A673 (cell line): ENCODE results near the gene PLA2G4A. TPM values are rescaled to one million over a fixed set of nuclear protein-coding genes. Genes with fewer than 3 reads are reported as not detected.

Experiments used
- BruUV-seq: library from RNA; stranded (reverse); fragments of 400-500 nt; replicated peaks from 2 replicates; lab custom pipeline; 2021; lab: Mats Ljungman, UMichigan
- CTCF ChIA-PET: fragments of 300-600 bp; sonication (Branson Sonifier 250); formaldehyde crosslinking; loops from one replicate; lab custom pipeline; 2022; ENCODE audit warnings: antibody characterized with exemption; lab: Charles Lee
- POLR2A ChIA-PET: fragments of 300-600 bp; sonication (Branson Sonifier 250); formaldehyde crosslinking; loops from one replicate; lab custom pipeline; 2022; ENCODE audit warnings: antibody characterized with exemption; ENCODE audit not compliant: low non-redundant PET; lab: Charles Lee
- DNase-seq: peaks from one replicate; pipeline ENCODE4 v3.0.0-alpha.2; 2015; ENCODE audit warnings: low spot score
- H3K27ac ChIP-seq: fragments of 200-600 bp; sonication (generic); 2 replicates; pipeline ENCODE4 v1.5.1; 2016; ENCODE audit warnings: mixed run types, low read depth, mild to moderate bottlenecking, mixed read lengths, antibody characterized with exemption, low read length; ENCODE audit not compliant: poor library complexity, severe bottlenecking
- H3K27me3 ChIP-seq: fragments of 200-600 bp; sonication (generic); replicated peaks from 2 replicates; pipeline ENCODE4 v1.6.1; 2017; ENCODE audit warnings: mixed run types, low read depth, mild to moderate bottlenecking, mixed read lengths, antibody characterized with exemption, low read length; ENCODE audit not compliant: insufficient read depth, poor library complexity
- H3K36me3 ChIP-seq: fragments of 200-600 bp; sonication (generic); 2 replicates; pipeline ENCODE4 v1.6.1; 2016; ENCODE audit warnings: mixed run types, mild to moderate bottlenecking, mixed read lengths, antibody characterized with exemption, low read length; ENCODE audit not compliant: insufficient read depth, poor library complexity, severe bottlenecking
- H3K4me1 ChIP-seq: fragments of 200-600 bp; sonication (generic); 2 replicates; pipeline ENCODE4 v1.6.1; 2017; ENCODE audit warnings: mixed run types, mild to moderate bottlenecking, mixed read lengths, antibody characterized with exemption, low read length; ENCODE audit not compliant: insufficient read depth, poor library complexity, severe bottlenecking
- H3K4me3 ChIP-seq: fragments of 200-600 bp; sonication (generic); 2 replicates; pipeline ENCODE4 v1.5.1; 2016; ENCODE audit warnings: low read depth, mixed run types, mild to moderate bottlenecking, mixed read lengths, low read length; ENCODE audit not compliant: poor library complexity, severe bottlenecking
- H3K9me3 ChIP-seq: fragments of 200-600 bp; sonication (generic); 2 replicates; pipeline ENCODE4 v1.6.1; 2016; ENCODE audit warnings: mixed run types, low read depth, mild to moderate bottlenecking, mixed read lengths, antibody characterized with exemption, low read length; ENCODE audit not compliant: poor library complexity, severe bottlenecking
- CTCF ChIP-seq: fragments of 300-800, 200-600 bp; sonication (generic); conservative IDR thresholded peaks from 2 replicates; pipeline ENCODE4 v1.5.1; 2017; ENCODE audit warnings: low read depth, mild to moderate bottlenecking, antibody characterized with exemption, low read length, moderate library complexity, mixed read lengths
- EZH2 ChIP-seq: fragments of 200-600 bp; sonication (generic); IDR thresholded peaks from 2 replicates; pipeline ENCODE4 v1.6.1; 2017; ENCODE audit warnings: borderline replicate concordance, low read depth, mild to moderate bottlenecking, mixed read lengths, antibody characterized with exemption, low read length; ENCODE audit not compliant: poor library complexity, severe bottlenecking
- intact Hi-C: fragments of 100-400 bp; cut with micrococcal nuclease; formaldehyde crosslinking; loops from one replicate; pipeline ENCODE4 v1.10.0; 2022; ENCODE audit not compliant: unreplicated experiment
- total RNA-seq: library from RNA; stranded (reverse); gene quantifications from 2 replicates; pipeline ENCODE4 v1.2.3, GENCODE V29; 2021

The PLA2G4A gene
- total RNA-seq, 1 experiment from 2014 or later, result 34.4 TPM

GRCh38 chr1:186859995-186860394 lies 31.2 kb downstream of the PLA2G4A start:
- ChIA-PET POLR2A (no interaction called here), CTCF (no interaction called here)

DNA sequence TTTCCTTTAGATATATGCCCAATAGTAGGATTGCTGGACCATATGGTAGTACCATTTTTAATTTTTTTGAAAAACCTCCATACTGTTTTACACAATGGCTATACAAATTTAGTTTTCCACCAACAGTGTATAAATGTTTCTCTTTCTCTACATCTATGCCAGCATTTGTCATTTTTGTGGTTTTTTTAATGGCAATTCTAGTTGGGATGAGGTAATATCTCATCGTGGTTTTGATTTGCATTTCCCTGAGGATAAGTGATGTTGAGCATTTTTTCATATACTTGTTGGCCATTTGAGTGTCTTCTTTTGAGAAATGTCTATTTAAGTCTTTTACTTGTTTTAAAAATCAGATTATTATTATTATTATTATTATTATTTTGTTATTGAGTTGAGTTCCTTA lies 35.5 kb downstream of the PLA2G4A start:
- H3K36me3 ChIP-seq, result no peaks in the 10 kb centered on the region
- no peaks in the 10 kb centered on the region for H3K9me3 ChIP-seq
- H3K27ac ChIP-seq, result no peak overlapping the region
- H3K4me1 ChIP-seq, result no peaks in the 10 kb centered on the region
- H3K4me3 ChIP-seq, result no peak overlapping the region
- DNase-seq, result no peak
- intact Hi-C loops, result no loop called here
- CTCF ChIA-PET, result no interaction called here
- no peaks in the 10 kb centered on the region for H3K27me3 ChIP-seq
- BruUV-seq, result no TSS peak
- POLR2A ChIA-PET, result no interaction called here
- TF ChIP-seq EZH2 (no peak), CTCF (no peak)

More at GRCh38 chr1:186859995-186860394, 31.2 kb downstream of the PLA2G4A start:
- Histone ChIP-seq H3K27me3 (no peaks in the 10 kb centered on the region), H3K4me1 (peaks cover 4% of the 10 kb centered on the region), H3K27ac (no peak overlapping the region), H3K4me3 (no peak overlapping the region), H3K36me3 (peaks cover 4% of the 10 kb centered on the region), H3K9me3 (no peaks in the 10 kb centered on the region)
- intact Hi-C loops, result no loop called here
- no peak for DNase-seq
- TF ChIP-seq CTCF, result no peak
- TF ChIP-seq EZH2, result no peak
- no TSS peak for BruUV-seq

- no peak for TF ChIP-seq EZH2
- no peak for TF ChIP-seq CTCF
- POLR2A ChIA-PET, result no interaction called here
- H3K27me3 ChIP-seq, result no peaks in the 10 kb centered on the region
- BruUV-seq, result no TSS peak
- no peaks in the 10 kb centered on the region for H3K4me1 ChIP-seq
- H3K36me3 ChIP-seq, result no peaks in the 10 kb centered on the region
- DNase-seq, result no peak
- no peak overlapping the region for H3K4me3 ChIP-seq
- no peaks in the 10 kb centered on the region for H3K9me3 ChIP-seq
- intact Hi-C loops, result no loop called here
- CTCF ChIA-PET, result no interaction called here
- H3K27ac ChIP-seq, result no peak overlapping the region
These were observed 36.5 kb downstream of the PLA2G4A start for GRCh38 chr1:186865253-186865652.
